Left lung (tissue), 10 donors: Measurements from ENCODE around the gene PCDHGA1. TPM values are rescaled to one million over a fixed set of nuclear protein-coding genes. Genes with fewer than 3 reads are reported as not detected.
"Not testable (repeated sequence)": the region's sequence is repeated elsewhere in the genome, so short reads cannot be mapped to it uniquely, and the experiment has no call there.

Experiments
- ATAC-seq: fragments of 200-7000 bp; cut with Tn5 transposase; one replicate; pipeline ENCODE4 v1.9.1; 2020; ENCODE audit warnings: moderate library complexity
- DNase-seq, 4 donors: peaks; one replicate each; pipeline ENCODE4 v3.0.0-alpha.2; 2013 to 2020
- H3K27ac ChIP-seq, 2 donors: fragments of 200-600 bp; sonication (generic) in 1 of 2; one replicate each; pipeline versions ENCODE4 v1.5.0 to v1.8.0; 2020 to 2021
- H3K27me3 ChIP-seq, 2 donors: fragments of 200-600 bp; sonication (generic) in 1 of 2; one replicate each; pipeline versions ENCODE4 v1.5.0 to v1.8.0; 2020 to 2021
- H3K36me3 ChIP-seq, 2 donors: fragments of 200-600 bp; sonication (generic) in 1 of 2; one replicate each; pipeline versions ENCODE4 v1.5.0 to v1.8.0; 2020 to 2021
- H3K4me1 ChIP-seq, 2 donors: fragments of 200-600 bp; one replicate each; pipeline ENCODE4 v1.8.0; 2021
- H3K4me3 ChIP-seq, 2 donors: fragments of 200-600 bp; sonication (generic) in 1 of 2; one replicate each; pipeline versions ENCODE4 v1.5.0 to v1.8.0; 2020 to 2021; ENCODE audit warnings: mild to moderate bottlenecking in 1 of 2
- H3K9me3 ChIP-seq, 2 donors: fragments of 200-600 bp; sonication (generic) in 1 of 2; one replicate each; pipeline versions ENCODE4 v1.5.0 to v1.8.0; 2020 to 2021
- intact Hi-C, 2 donors: fragments of 100-400 bp; cut with DNase I; formaldehyde crosslinking; loops; one replicate each; pipeline versions ENCODE4 v1.11.2 to v1.14.2; 2022
- polyA plus RNA-seq, 6 donors: library from polyadenylated mRNA; unstranded; fragments of 120-200 nt; gene quantifications; one replicate each; pipeline ENCODE4 v1.2.1, GENCODE V29; 2013; ENCODE audit not compliant: insufficient read length in 6 of 6
- total RNA-seq, 2 donors: library from RNA; stranded (reverse); fragmentation: NEBNext Ultra II Directional; extraction: Animal tissue kit (Norgen Biotek cat#: 25700); gene quantifications; one replicate each; pipeline ENCODE4 v1.2.1, GENCODE V29; 2021
- TF ChIP-seq, protein P1 (sequence below), 2 donors: fragments of 200-600 bp; sonication (generic) in 1 of 2; IDR thresholded peaks; one replicate each; pipeline versions ENCODE4 v1.5.0 to v1.8.0; 2021; ENCODE audit warnings: antibody characterized with exemption in 2 of 2
- donor health status: DM: no; HTN: yes; CAD: no.
- donor health status: DM: no; HTN: no; CAD: no.

PCDHGA1 gene
- total and polyA plus RNA-seq, 8 donors, result 0.38 to 1.1 (median 0.75) TPM

DNA sequence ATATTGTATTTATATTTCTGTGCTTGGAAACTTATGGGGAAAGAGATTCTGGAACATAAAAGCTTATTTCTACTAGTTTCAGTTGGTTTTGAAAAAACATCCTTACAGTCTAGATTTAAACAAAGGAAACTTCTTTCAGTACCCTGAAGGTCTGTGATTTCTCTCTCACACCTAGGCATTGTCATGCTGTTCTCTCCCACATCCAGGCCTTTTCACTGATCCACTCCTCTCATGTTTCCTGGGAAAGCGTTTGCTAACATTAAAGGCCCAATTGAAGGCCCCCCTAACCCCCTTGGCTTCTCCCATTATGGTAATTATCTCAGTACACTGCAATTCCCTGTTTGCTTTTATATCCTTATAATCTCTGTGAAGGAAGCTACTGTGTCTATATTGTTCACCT is 12.5 kb downstream of the PCDHGA1 start:
- peaks cover 0 to 88% of the 10 kb centered on the region in 2 donors for H3K9me3 ChIP-seq
- peaks cover 0 to 90% of the 10 kb centered on the region in 2 donors for H3K27me3 ChIP-seq
- no peak for DNase-seq
- intact Hi-C loops, result loop anchor here in 1 of 2 donors (10.0 kb wide), 1 partner anchor 222 kb away; no protein-coding TSS in a partner anchor
- H3K4me1 ChIP-seq, result no peaks in the 10 kb centered on the region
- H3K36me3 ChIP-seq, result no peaks in the 10 kb centered on the region
- TF ChIP-seq, protein P1, sequence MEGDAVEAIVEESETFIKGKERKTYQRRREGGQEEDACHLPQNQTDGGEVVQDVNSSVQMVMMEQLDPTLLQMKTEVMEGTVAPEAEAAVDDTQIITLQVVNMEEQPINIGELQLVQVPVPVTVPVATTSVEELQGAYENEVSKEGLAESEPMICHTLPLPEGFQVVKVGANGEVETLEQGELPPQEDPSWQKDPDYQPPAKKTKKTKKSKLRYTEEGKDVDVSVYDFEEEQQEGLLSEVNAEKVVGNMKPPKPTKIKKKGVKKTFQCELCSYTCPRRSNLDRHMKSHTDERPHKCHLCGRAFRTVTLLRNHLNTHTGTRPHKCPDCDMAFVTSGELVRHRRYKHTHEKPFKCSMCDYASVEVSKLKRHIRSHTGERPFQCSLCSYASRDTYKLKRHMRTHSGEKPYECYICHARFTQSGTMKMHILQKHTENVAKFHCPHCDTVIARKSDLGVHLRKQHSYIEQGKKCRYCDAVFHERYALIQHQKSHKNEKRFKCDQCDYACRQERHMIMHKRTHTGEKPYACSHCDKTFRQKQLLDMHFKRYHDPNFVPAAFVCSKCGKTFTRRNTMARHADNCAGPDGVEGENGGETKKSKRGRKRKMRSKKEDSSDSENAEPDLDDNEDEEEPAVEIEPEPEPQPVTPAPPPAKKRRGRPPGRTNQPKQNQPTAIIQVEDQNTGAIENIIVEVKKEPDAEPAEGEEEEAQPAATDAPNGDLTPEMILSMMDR (IDR thresholded peaks at IDR 0.05), result no peak
- H3K4me3 ChIP-seq, result no peak overlapping the region
- ATAC-seq, result no peak
- H3K27ac ChIP-seq, result no peak overlapping the region

DNA sequence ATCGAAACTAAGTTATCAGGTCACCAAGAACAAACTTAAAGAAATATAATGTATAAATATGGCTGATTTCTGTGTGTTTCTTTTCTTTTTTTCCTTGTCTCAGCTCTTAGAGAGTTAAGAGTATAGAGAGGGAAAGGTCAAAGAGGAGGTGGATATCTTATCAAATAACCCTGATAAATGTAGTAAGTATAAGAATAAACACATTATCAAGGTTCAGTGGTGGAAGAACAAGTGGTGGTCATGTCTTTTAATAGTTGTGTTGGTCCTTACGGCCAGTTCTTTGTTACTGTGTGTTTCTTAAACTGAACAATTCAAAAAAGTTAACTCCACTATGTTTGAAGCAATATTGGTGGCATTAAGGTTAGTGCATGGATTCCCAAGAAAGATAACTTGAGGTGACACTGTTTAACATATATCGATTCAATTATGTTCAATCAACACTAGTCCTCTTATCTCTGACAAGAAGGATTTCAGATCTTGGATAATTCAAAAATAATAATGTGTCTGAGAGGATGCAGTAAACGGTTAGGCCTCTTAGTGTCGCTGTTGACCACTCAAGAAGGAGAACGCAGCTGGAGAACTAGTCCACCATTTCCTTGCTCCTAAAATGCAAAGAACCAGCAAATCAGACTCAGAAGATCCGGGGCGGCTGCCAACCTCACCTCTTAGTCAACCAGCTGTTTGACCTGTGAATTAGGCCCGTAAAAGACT is 13.1 kb downstream of the PCDHGA1 start, which contains the start of gene PCDHGA3:
Gene PCDHGA3 (plus strand): TSS at position 588 of the 711 bp plus-strand sequence. CDS start 205 bp downstream, outside the sequence.
- TF ChIP-seq, protein P1 (IDR thresholded peaks at IDR 0.05), result no peak
- H3K27me3 ChIP-seq, result peaks cover 0 to 85% of the 10 kb centered on the region in 2 donors
- peaks cover 0 to 86% of the 10 kb centered on the region in 2 donors for H3K9me3 ChIP-seq
- no peaks in the 10 kb centered on the region for H3K4me1 ChIP-seq
- ATAC-seq (no peak), DNase-seq (no peak)
- H3K27ac ChIP-seq, result no peak within 1 kb of the TSS
- no peak within 1 kb of the TSS for H3K4me3 ChIP-seq
- H3K36me3 ChIP-seq, result no peaks in the 10 kb centered on the region
- intact Hi-C loops, result loop anchor here in 1 of 2 donors (10.0 kb wide), 1 partner anchor 221 kb away; no protein-coding TSS in a partner anchor

DNA sequence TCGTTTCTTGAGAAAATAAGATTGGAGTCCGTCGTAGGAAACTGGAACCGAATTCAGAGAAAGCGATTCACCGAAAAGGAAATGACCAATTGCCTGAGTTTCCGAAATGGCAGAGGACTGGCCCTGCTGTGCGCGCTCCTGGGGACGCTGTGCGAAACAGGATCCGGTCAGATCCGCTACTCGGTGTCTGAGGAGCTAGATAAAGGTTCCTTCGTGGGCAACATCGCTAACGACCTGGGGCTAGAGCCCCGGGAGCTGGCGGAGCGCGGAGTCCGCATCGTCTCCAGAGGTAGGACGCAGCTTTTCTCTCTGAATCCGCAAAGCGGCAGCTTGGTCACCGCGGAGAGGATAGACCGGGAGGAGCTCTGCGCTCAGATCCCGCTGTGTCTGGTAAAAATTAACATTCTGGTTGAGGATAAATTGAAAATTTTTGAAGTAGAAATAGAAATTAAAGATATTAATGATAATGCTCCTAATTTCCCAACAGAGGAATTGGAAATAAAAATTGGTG is 13.7 kb downstream of the PCDHGA1 start:
- TF ChIP-seq, protein P1 (IDR thresholded peaks at IDR 0.05), result no peak
- no peak overlapping the region for H3K4me3 ChIP-seq
- H3K27me3 ChIP-seq, result peaks cover 0 to 85% of the 10 kb centered on the region in 2 donors
- DNase-seq (no peak), ATAC-seq (no peak)
- H3K9me3 ChIP-seq, result peaks cover 0 to 86% of the 10 kb centered on the region in 2 donors
- no peaks in the 10 kb centered on the region for H3K4me1 ChIP-seq
- intact Hi-C loops, result loop anchor here in 1 of 2 donors (10.0 kb wide), 1 partner anchor 221 kb away; no protein-coding TSS in a partner anchor
- no peaks in the 10 kb centered on the region for H3K36me3 ChIP-seq
- H3K27ac ChIP-seq, result no peak overlapping the region

DNA sequence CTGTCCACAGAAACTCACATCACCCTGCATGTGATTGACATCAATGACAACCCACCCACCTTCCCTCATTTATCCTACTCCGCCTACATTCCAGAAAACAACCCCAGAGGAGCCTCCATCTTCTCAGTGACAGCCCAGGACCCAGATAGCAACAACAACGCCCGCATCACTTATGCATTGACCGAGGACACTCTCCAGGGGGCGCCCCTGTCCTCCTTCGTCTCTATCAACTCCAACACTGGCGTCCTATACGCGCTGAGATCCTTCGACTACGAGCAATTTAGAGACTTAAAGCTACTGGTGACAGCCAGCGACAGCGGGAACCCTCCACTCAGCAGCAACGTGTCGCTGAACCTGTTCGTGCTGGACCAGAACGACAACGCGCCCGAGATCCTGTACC is 15.0 kb downstream of the PCDHGA1 start:
- Histone ChIP-seq H3K36me3 (no peaks in the 10 kb centered on the region), H3K9me3 (peaks cover 0 to 85% of the 10 kb centered on the region in 2 donors), H3K4me3 (no peak overlapping the region), H3K27me3 (peaks cover 0 to 85% of the 10 kb centered on the region in 2 donors), H3K27ac (no peak overlapping the region), H3K4me1 (no peaks in the 10 kb centered on the region)
- intact Hi-C loops, result loop anchor here in 1 of 2 donors (10.0 kb wide), 1 partner anchor 219 kb away; no protein-coding TSS in a partner anchor
- TF ChIP-seq, protein P1 (IDR thresholded peaks at IDR 0.05), result no peak
- no peak for DNase-seq
- ATAC-seq, result no peak

DNA sequence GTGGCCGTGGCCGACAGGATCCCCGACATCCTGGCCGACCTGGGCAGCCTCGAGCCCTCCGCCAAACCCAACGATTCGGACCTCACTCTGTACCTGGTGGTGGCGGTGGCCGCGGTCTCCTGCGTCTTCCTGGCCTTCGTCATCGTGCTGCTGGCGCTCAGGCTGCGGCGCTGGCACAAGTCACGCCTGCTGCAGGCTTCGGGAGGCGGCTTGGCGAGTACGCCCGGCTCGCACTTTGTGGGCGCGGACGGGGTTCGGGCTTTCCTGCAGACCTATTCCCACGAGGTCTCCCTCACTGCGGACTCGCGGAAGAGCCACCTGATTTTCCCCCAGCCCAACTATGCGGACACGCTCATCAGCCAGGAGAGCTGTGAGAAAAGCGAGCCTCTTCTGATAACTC is 15.7 kb downstream of the PCDHGA1 start:
- Histone ChIP-seq H3K27me3 (peaks cover 5 to 85% of the 10 kb centered on the region in 2 donors), H3K9me3 (peaks cover 0 to 85% of the 10 kb centered on the region in 2 donors)
- H3K4me3 ChIP-seq, H3K36me3 ChIP-seq, H3K4me1 ChIP-seq, H3K27ac ChIP-seq, ATAC-seq, DNase-seq: not testable (repeated sequence)
- intact Hi-C loops, result loop anchor here in 1 of 2 donors (10.0 kb wide), 1 partner anchor 219 kb away; no protein-coding TSS in a partner anchor
